Breast epithelium (tissue), 3 donors: ENCODE results near the gene CREB3L4.

ENCODE experiments used
- CTCF ChIP-seq, 3 donors: fragments of 450-650 bp; IDR thresholded peaks; one replicate each; pipeline ENCODE4 v1.5.1; 2016 to 2017; ENCODE audit warnings: antibody characterized with exemption in 3 of 3, mild to moderate bottlenecking in 3 of 3, moderate library complexity in 3 of 3
- POLR2AphosphoS5 ChIP-seq, 3 donors: sonication (generic); formaldehyde crosslinking; IDR thresholded peaks; one replicate each; pipeline ENCODE4 v1.6.1; 2017; ENCODE audit warnings: antibody characterized with exemption in 3 of 3

GRCh38 chr1:153921803-153922075, 46.0 kb upstream of the CREB3L4 start:
- TF ChIP-seq CTCF (IDR thresholded peaks at IDR 0.05), result no peak
- TF ChIP-seq POLR2AphosphoS5 (IDR thresholded peaks at IDR 0.05), result no peak
